ENCODE results near the gene PRR15L. TPM values are rescaled to one million over a fixed set of nuclear protein-coding genes. Genes with fewer than 3 reads are reported as not detected.

PRR15L gene
- total RNA-seq, 1 donor from 2014 or later = 47.4 TPM

DNA sequence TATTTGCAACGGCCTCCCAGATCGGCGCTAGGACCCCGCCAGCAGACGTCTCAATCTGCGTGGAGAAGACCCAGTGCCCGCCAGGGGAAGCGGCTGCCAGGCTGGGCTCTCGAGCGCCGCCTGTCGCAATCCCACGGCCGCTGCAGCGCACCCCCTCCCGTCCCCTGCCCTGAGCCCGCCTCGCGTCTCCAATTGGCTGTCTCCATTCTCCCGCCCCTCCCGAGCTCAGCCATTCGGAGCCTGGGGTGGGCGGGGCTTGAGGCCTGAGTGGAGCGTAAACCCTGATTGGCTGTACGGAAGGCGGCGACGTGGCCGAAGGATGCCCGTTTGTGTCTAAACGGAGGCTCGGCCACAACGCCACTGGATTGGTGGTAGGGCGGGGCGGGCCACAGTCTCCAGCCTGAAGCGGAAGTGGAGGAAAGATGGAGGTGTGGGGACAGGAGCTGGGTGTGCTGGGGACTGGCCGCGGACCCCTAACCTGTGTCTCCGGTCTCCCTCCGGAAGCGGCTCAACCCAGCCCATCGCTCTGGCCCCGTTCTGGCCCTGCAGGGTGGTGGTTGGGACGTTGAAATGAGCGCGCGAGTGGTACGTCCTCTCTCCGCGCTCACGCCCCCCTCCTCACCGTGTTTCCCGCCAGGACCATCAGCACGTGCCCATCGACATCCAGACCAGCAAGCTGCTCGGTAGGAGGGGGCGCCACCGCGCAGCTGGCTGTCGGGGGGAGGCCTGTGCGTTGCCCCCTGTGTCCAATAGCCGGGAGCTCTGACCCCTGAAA, 13.2 kb upstream of the PRR15L start, which contains the start of gene CDK5RAP3:
TSS of gene CDK5RAP3 (plus strand) at position 389 of the 775 bp plus-strand sequence. CDS start at position 423, 34 bp downstream.
- intact Hi-C loops (cut with DNase I) = no loop called here
- H3K9me3 ChIP-seq = no peaks in the 10 kb centered on the region
- peak within 1 kb of the TSS; percentile 99 for H3K4me3 ChIP-seq
- ATAC-seq (peak; percentile 99), DNase-seq (peak; percentile 100)
- H3K36me3 ChIP-seq = peaks cover 28% of the 10 kb centered on the region
- TF ChIP-seq, protein P1, sequence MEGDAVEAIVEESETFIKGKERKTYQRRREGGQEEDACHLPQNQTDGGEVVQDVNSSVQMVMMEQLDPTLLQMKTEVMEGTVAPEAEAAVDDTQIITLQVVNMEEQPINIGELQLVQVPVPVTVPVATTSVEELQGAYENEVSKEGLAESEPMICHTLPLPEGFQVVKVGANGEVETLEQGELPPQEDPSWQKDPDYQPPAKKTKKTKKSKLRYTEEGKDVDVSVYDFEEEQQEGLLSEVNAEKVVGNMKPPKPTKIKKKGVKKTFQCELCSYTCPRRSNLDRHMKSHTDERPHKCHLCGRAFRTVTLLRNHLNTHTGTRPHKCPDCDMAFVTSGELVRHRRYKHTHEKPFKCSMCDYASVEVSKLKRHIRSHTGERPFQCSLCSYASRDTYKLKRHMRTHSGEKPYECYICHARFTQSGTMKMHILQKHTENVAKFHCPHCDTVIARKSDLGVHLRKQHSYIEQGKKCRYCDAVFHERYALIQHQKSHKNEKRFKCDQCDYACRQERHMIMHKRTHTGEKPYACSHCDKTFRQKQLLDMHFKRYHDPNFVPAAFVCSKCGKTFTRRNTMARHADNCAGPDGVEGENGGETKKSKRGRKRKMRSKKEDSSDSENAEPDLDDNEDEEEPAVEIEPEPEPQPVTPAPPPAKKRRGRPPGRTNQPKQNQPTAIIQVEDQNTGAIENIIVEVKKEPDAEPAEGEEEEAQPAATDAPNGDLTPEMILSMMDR (IDR thresholded peaks at IDR 0.05) = peak; percentile 93
- H3K27ac ChIP-seq = peak within 1 kb of the TSS; percentile 82
- no peaks in the 10 kb centered on the region for H3K27me3 ChIP-seq
- H3K4me1 ChIP-seq = peaks cover 15% of the 10 kb centered on the region

DNA sequence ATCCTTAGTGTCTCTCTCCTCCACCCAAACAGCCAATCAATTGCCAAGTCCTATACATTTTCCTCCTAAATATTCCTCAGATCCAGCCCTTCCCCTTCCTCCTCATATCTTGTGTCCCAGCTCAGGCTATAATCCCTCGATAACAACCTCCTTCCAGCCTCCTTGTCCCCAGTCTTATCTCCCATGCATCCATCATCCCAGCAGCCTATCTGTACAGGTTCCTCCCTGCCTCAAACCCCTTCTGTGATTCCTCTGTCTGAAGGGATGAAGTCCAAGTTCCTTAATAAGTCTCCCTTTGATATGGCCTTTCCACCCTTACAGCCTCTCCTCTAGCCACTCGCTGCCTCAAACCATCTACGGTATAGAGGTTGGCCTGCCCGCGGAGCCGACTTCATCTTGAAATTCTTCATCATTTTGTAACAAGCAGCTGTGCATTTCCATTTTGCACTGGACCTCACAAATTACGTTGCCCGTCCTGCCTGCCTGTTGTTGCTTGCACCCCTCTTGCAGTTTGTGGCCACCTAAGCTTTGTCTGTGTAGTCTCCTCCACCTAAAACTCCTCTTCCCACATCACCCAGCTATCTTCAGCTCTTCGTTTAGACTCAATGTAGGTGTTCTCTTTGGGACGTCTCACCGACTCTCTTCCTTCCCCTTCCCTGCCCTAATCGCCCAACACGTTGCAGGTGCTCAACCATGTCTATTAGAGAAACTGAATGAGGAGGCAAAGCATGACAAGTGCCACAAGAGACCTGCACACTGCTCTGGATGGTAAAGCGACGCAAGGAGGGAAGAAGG, 12.4 kb upstream of the PRR15L start:
- H3K9me3 ChIP-seq = no peaks in the 10 kb centered on the region
- DNase-seq = no peak
- peaks cover 20% of the 10 kb centered on the region for H3K36me3 ChIP-seq
- intact Hi-C loops (cut with DNase I) = no loop called here
- peaks cover 15% of the 10 kb centered on the region for H3K4me1 ChIP-seq
- no peaks in the 10 kb centered on the region for H3K27me3 ChIP-seq
- H3K4me3 ChIP-seq = peak overlapping the region; percentile 44
- no peak for ATAC-seq
- peak overlapping the region; percentile 42 for H3K27ac ChIP-seq
- TF ChIP-seq, protein P1 (IDR thresholded peaks at IDR 0.05) = no peak

DNA sequence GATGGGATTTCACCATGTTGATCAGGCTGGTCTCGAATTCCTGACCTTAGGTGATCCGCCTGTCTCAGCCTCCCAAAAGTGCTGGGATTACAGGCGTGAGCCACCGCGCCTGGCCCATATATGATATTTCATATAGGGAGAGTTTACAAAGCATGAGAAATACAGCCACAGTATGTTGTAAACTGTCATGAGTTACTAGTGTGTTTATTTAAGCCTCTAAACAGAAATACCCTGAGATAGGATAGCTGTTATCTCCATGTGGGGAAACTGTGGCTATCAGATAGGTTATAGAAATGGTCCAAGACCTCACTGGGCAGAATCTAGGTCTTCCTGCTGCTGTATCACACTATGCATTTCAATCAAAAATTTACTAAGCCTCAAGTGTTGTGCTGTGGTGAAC, 11.2 kb upstream of the PRR15L start:
- H3K9me3 ChIP-seq = no peaks in the 10 kb centered on the region
- no peak for ATAC-seq
- H3K36me3 ChIP-seq = peaks cover 7% of the 10 kb centered on the region
- DNase-seq = no peak
- H3K4me1 ChIP-seq = peaks cover 15% of the 10 kb centered on the region
- intact Hi-C loops (cut with DNase I) = no loop called here
- H3K27me3 ChIP-seq = no peaks in the 10 kb centered on the region
- H3K4me3 ChIP-seq = no peak overlapping the region
- TF ChIP-seq, protein P1 (IDR thresholded peaks at IDR 0.05) = no peak
- no peak overlapping the region for H3K27ac ChIP-seq

DNA sequence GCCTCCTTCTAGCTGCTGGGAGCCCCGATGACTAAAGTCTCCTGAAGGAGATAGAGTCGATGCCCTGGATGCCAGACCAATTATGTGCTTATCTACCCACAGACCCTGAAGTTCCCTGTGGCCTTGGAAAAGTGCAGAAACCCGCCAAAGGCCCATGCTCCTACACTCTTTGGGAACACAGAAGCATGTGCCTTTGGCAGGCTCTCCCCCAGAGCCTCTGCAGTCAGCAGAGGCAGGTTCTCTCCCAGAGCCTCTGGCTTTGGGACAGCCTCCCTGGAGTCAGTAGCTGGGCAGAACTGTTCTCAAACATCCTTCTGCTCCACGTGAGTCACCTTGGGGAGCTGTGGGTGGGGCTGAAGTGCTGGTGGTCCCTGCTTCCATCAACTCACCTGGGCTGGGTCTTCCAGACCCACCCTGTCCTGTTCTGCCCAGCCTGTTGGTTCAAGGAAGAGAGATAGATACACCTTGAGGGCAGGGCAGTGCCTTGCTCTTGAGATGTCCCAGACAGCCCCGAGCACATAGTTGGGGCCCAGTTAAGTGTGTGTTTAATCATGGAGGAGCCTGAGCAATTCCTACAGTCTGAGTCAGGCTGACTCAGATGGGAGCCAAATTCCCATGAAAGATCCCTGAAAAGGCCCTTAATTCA, 10.0 kb upstream of the PRR15L start:
- ATAC-seq (no peak), DNase-seq (no peak)
- TF ChIP-seq, protein P1 (IDR thresholded peaks at IDR 0.05) = no peak

DNA sequence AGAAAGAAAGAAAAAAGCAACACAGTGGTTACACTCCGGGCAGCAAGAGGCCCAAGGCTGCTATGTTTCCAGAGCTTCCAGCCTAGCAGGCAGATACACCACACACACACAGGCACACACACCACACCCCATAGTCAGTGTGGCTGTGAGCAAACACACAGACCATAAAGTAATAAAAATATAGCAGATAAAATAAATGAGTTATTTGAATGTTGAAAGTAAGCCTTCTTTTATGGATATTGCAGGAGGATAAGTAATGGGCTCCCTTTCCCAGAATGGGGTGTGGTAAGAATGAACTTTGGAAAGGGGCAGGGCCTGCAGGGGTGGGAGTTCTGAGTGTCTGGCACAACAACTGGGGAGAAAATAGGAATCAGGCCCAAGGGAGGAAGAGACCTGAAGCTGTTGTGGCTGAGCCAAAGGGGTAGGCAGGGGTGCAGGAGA, 8.4 kb upstream of the PRR15L start:
- H3K4me3 ChIP-seq = no peak overlapping the region
- H3K9me3 ChIP-seq = no peaks in the 10 kb centered on the region
- TF ChIP-seq, protein P1 (IDR thresholded peaks at IDR 0.05) = no peak
- ATAC-seq = no peak
- H3K4me1 ChIP-seq = peaks cover 9% of the 10 kb centered on the region
- H3K36me3 ChIP-seq = no peaks in the 10 kb centered on the region
- H3K27ac ChIP-seq = no peak overlapping the region
- no peak for DNase-seq
- intact Hi-C loops (cut with DNase I) = no loop called here
- H3K27me3 ChIP-seq = no peaks in the 10 kb centered on the region

More for the DNA sequence above, 10.0 kb upstream of the PRR15L start:
- Histone ChIP-seq H3K36me3 (no peaks in the 10 kb centered on the region), H3K4me1 (peaks cover 15% of the 10 kb centered on the region), H3K4me3 (no peak overlapping the region), H3K9me3 (no peaks in the 10 kb centered on the region), H3K27ac (no peak overlapping the region), H3K27me3 (no peaks in the 10 kb centered on the region)
- intact Hi-C loops (cut with DNase I) = no loop called here
